ENCODE results near the gene EIF5. TPM values are rescaled to one million over a fixed set of nuclear protein-coding genes. Genes with fewer than 3 reads are reported as not detected.

Gene EIF5
- total RNA-seq, 4 donors from 2014 or later, result 128 to 226 (median 160) TPM

DNA sequence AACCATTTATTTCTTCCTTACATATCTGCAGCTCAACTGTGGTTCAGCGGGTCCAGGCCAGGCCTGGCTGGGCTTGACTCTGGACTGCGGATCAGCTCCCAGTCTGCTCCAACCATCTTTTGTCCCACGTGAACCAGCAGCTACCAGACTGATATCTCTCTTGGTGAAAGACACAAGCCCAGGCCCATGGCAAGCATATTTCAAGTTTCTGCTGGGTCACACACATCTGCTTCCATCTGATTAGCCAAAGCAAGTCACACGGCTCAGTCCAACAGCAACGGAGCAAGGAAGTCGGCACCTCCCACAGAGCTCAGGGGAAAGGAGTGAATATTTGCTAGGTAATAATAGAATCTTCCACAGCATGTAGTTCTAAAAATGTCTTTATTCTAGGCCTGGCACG, 26.5 kb downstream of the EIF5 start:
- Histone ChIP-seq H3K4me3 (no peak overlapping the region), H3K9me3 (peaks cover 0 to 26% (median 4%) of the 10 kb centered on the region in 4 donors)
- TF ChIP-seq POLR2A (IDR thresholded peaks at IDR 0.05) (no peak), EP300 (IDR thresholded peaks at IDR 0.05) (no peak)
- TF ChIP-seq, protein P1, sequence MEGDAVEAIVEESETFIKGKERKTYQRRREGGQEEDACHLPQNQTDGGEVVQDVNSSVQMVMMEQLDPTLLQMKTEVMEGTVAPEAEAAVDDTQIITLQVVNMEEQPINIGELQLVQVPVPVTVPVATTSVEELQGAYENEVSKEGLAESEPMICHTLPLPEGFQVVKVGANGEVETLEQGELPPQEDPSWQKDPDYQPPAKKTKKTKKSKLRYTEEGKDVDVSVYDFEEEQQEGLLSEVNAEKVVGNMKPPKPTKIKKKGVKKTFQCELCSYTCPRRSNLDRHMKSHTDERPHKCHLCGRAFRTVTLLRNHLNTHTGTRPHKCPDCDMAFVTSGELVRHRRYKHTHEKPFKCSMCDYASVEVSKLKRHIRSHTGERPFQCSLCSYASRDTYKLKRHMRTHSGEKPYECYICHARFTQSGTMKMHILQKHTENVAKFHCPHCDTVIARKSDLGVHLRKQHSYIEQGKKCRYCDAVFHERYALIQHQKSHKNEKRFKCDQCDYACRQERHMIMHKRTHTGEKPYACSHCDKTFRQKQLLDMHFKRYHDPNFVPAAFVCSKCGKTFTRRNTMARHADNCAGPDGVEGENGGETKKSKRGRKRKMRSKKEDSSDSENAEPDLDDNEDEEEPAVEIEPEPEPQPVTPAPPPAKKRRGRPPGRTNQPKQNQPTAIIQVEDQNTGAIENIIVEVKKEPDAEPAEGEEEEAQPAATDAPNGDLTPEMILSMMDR (IDR thresholded peaks at IDR 0.05), result no peak

DNA sequence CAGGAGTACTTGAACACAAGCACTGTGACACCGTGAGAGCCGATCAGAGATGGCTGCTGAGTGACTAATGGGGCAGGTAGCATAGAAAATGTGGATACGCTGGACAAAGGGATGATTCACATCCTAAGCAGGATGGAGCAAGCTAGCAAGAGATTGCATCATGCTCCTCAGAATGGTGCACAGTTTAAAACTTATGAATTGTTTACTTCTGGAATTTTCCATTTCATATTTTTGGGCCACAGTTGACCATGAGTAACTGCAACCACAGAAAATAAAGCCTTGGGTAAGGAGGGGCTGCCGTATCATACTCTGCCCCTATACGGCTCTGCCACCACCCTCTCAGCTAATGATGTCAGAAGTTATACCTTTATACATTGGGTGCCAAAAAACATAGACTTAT, 27.8 kb downstream of the EIF5 start:
- Histone ChIP-seq H3K4me3 (no peak overlapping the region), H3K36me3 (no peaks in the 10 kb centered on the region), H3K27ac (no peak overlapping the region), H3K9me3 (peaks cover 0 to 26% (median 4%) of the 10 kb centered on the region in 4 donors), H3K27me3 (no peaks in the 10 kb centered on the region), H3K4me1 (no peaks in the 10 kb centered on the region)
- no peak for DNase-seq (ENCODE audit: low spot score in 2 of 2)
- 56% methylated on average over 5 of the region's 5 CpGs for WGBS, 2 donors
- TF ChIP-seq, protein P1 (IDR thresholded peaks at IDR 0.05), result no peak
- no peak for TF ChIP-seq POLR2A (IDR thresholded peaks at IDR 0.05)

More for the DNA sequence above, 26.5 kb downstream of the EIF5 start:
- H3K4me1 ChIP-seq, result no peaks in the 10 kb centered on the region
- no peak for DNase-seq (ENCODE audit: low spot score in 2 of 2)
- H3K27ac ChIP-seq, result no peak overlapping the region
- H3K27me3 ChIP-seq, result no peaks in the 10 kb centered on the region
- H3K36me3 ChIP-seq, result no peaks in the 10 kb centered on the region
- 80 to 83% methylated on average over 7 of the region's 7 CpGs for WGBS, 2 donors

DNA sequence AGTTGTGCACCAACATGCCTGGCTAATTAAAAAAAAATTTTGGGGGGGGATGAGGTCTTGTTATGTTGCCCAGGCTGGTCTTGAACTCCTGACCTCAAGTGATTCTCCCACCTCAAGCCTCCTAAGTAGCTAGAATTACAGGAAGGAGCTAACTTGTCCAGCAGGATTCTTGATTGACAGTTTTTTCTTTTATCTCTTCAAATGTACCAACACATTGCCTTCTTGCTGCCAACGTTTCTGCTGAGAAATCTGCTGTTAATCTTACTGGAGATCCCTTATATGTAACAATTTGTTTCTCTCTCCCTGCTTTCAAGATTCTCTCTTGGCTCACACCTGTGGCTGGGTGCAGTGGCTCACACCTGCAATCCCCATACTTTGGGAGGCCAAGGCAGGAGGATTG, 28.7 kb downstream of the EIF5 start:
- TF ChIP-seq, protein P1 (IDR thresholded peaks at IDR 0.05), result no peak
- no peak for TF ChIP-seq POLR2A (IDR thresholded peaks at IDR 0.05)
- no peak for TF ChIP-seq EP300 (IDR thresholded peaks at IDR 0.05)
- WGBS, 2 donors, result 73 to 81% methylated on average over 1 of the region's 1 CpG

DNA sequence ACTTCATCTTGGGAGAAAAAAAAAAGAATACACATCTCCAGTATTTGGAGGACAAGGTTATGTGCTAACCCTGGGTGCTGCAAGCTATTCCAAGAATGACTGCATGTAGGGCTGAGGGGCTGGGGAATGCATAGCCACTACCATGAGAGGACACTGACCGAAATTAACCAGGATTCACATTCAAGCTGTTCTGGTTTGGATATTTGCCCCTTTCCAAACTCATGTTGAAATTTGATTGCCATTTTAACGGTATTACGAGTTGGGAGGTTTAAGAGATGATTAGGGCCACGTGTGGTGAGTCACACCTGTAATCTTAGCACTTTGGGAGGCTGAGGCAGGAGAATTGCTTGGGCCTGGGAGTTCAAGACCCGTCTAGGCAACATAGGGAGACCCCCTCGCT, 32.7 kb downstream of the EIF5 start:
- WGBS, 2 donors, result 78 to 82% methylated on average over 6 of the region's 6 CpGs
- no peak overlapping the region for H3K4me3 ChIP-seq
- no peak overlapping the region for H3K27ac ChIP-seq
- DNase-seq (ENCODE audit: low spot score in 2 of 2), result no peak
- H3K9me3 ChIP-seq, result peaks cover 0 to 25% (median 4%) of the 10 kb centered on the region in 4 donors
- no peaks in the 10 kb centered on the region for H3K36me3 ChIP-seq
- TF ChIP-seq, protein P1 (IDR thresholded peaks at IDR 0.05), result no peak
- TF ChIP-seq POLR2A (IDR thresholded peaks at IDR 0.05), result no peak
- TF ChIP-seq EP300 (IDR thresholded peaks at IDR 0.05), result no peak
- H3K27me3 ChIP-seq, result no peaks in the 10 kb centered on the region
- H3K4me1 ChIP-seq, result no peaks in the 10 kb centered on the region

More for the DNA sequence above, 28.7 kb downstream of the EIF5 start:
- Histone ChIP-seq H3K4me1 (no peaks in the 10 kb centered on the region), H3K36me3 (no peaks in the 10 kb centered on the region), H3K9me3 (peaks cover 0 to 26% (median 4%) of the 10 kb centered on the region in 4 donors), H3K27me3 (no peaks in the 10 kb centered on the region), H3K27ac (no peak overlapping the region), H3K4me3 (no peak overlapping the region)
- no peak for DNase-seq (ENCODE audit: low spot score in 2 of 2)

DNA sequence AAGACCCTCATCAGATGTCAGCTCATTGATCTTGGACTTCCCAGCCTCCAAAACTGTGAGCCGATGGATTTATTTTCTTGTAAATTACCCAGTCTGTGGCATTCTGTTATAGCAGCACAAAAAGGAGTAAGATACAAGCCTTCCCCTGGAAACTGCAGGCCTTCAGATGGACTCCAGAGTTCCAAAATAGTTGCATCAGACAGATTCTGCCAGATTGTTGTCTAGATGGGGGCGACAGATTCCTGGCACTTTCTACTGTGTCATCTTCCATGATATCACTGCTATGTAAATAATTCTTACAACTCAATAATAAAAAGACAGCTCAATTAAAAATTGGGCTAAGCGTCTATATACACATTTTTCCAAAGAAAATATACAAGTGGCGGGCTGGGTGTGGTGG, 34.0 kb downstream of the EIF5 start:
- H3K27ac ChIP-seq, result no peak overlapping the region
- TF ChIP-seq, protein P1 (IDR thresholded peaks at IDR 0.05), result no peak
- TF ChIP-seq POLR2A (IDR thresholded peaks at IDR 0.05), result no peak
- no peak for TF ChIP-seq EP300 (IDR thresholded peaks at IDR 0.05)
- DNase-seq (ENCODE audit: low spot score in 2 of 2), result no peak
- no peaks in the 10 kb centered on the region for H3K36me3 ChIP-seq
- H3K4me1 ChIP-seq, result no peaks in the 10 kb centered on the region
- H3K4me3 ChIP-seq, result no peak overlapping the region
- H3K27me3 ChIP-seq, result no peaks in the 10 kb centered on the region
- peaks cover 0 to 12% (median 0%) of the 10 kb centered on the region in 4 donors for H3K9me3 ChIP-seq
- 83 to 94% methylated on average over 4 of the region's 4 CpGs for WGBS, 2 donors
